K562 (cell line): ENCODE measurements around the gene SCFD2. TPM values are rescaled to one million over a fixed set of nuclear protein-coding genes. Genes with fewer than 3 reads are reported as not detected.

ENCODE experiments used
- ATAC-seq: fragments of 200-7000 bp; cut with Tn5 transposase; 3 replicates; pipeline ENCODE4 v1.9.1; 2020; ENCODE audit warnings: moderate library complexity
- BruUV-seq: library from RNA; stranded (reverse); fragments of 400-500 nt; replicated peaks from 2 replicates; lab custom pipeline; 2021; lab: Mats Ljungman, UMichigan
- CTCF ChIA-PET: fragments of 300-600 bp; formaldehyde crosslinking; extraction: SDS; loops from one replicate; lab custom pipeline; 2021; ENCODE audit warnings: low intra/inter-chr PET ratio; lab: Yijun Ruan, JAX
- POLR2A ChIA-PET: fragments of 300-600, 350-650 bp; sonication (Branson Sonifier 250); formaldehyde crosslinking; extraction: SDS; loops from one replicate; lab custom pipeline; 2021; ENCODE audit warnings: antibody characterized with exemption, inconsistent platforms; lab: Yijun Ruan, JAX
- DNase-seq, 4 experiments: peaks; one replicate each; pipeline versions ENCODE4 v3.0.0 to v3.0.0-alpha.2; 2011 to 2018; ENCODE audit warnings: low spot score in 3 of 4, mixed read lengths in 3 of 4; ENCODE audit errors: extremely low read depth in 1 of 4
- FAIRE-seq: peaks from 2 replicates; lab custom pipeline; 2011; peaks lifted over from hg19 to GRCh38; lab: Jason Lieb, UNC
- H2AFZ ChIP-seq: 2 replicates; pipeline ENCODE4 v1.6.0; 2011; ENCODE audit warnings: low read depth, low read length, control low read depth, inconsistent platforms
- H3K27ac ChIP-seq: fragments of 200-600 bp; 3 replicates; pipeline ENCODE4 v1.8.0; 2011; ENCODE audit warnings: low read depth, mild to moderate bottlenecking, control low read depth, inconsistent platforms, low read length, moderate library complexity, mixed read lengths; ENCODE audit errors: extremely low read depth
- H3K27me3 ChIP-seq, 2 experiments: fragments of 300-600 bp in 1 of 2; 2 replicates in 1 of 2; 3 replicates in 1 of 2; pipeline versions ENCODE4 v1.6.0 to v1.8.0; 2011; ENCODE audit warnings: inconsistent platforms in 2 of 2, low read length in 2 of 2, mild to moderate bottlenecking in 1 of 2, mixed read lengths in 1 of 2, moderate library complexity in 1 of 2; ENCODE audit not compliant: control insufficient read depth in 2 of 2, insufficient read depth in 2 of 2
- H3K36me3 ChIP-seq: fragments of 300-600 bp; 3 replicates; pipeline ENCODE4 v1.8.0; 2011; ENCODE audit warnings: mild to moderate bottlenecking, low read length, inconsistent platforms; ENCODE audit not compliant: control insufficient read depth, insufficient read depth
- H3K4me1 ChIP-seq, 2 experiments: fragments of 200-600 bp in 1 of 2; replicated peaks in 1 of 2; 2 replicates in 1 of 2; 3 replicates in 1 of 2; pipeline versions ENCODE4 v1.5.1 to v1.8.0; 2011; ENCODE audit warnings: inconsistent platforms in 2 of 2, low read length in 2 of 2, mild to moderate bottlenecking in 1 of 2, mixed read lengths in 1 of 2, moderate library complexity in 1 of 2; ENCODE audit not compliant: control insufficient read depth in 2 of 2, insufficient read depth in 2 of 2
- H3K4me2 ChIP-seq: 2 replicates; pipeline ENCODE4 v1.6.1; 2011; ENCODE audit warnings: low read length, control low read depth, inconsistent platforms, mixed read lengths; ENCODE audit not compliant: insufficient read depth
- H3K4me3 ChIP-seq: fragments of 200-600 bp; sonication (generic), shearing (Covaris generic); 2 replicates; pipeline ENCODE4 v1.5.1; 2016; ENCODE audit warnings: control low read depth, inconsistent platforms
- H3K79me2 ChIP-seq: fragments of 200-600 bp; 3 replicates; pipeline ENCODE4 v1.8.0; 2011; ENCODE audit warnings: low read length, inconsistent platforms; ENCODE audit not compliant: control insufficient read depth, insufficient read depth
- H3K9ac ChIP-seq, 2 experiments: 2 replicates each; pipeline versions ENCODE4 v1.6.0 to v1.6.1; 2011; ENCODE audit warnings: low read depth in 2 of 2, low read length in 2 of 2, control low read depth in 1 of 2, inconsistent platforms in 1 of 2, mild to moderate bottlenecking in 1 of 2, mixed read lengths in 1 of 2; ENCODE audit not compliant: insufficient read depth in 1 of 2
- H3K9me1 ChIP-seq: one replicate; pipeline ENCODE4 v1.6.0; 2011; ENCODE audit warnings: inconsistent platforms, mild to moderate bottlenecking, low read length, moderate library complexity; ENCODE audit not compliant: control insufficient read depth, insufficient read depth
- H3K9me3 ChIP-seq: replicated peaks from 2 replicates; pipeline ENCODE4 v1.5.1; 2011; ENCODE audit warnings: low read depth, low read length, inconsistent platforms; ENCODE audit not compliant: control insufficient read depth, insufficient read depth
- H4K20me1 ChIP-seq: replicated peaks from 2 replicates; pipeline ENCODE4 v1.6.1; 2011; ENCODE audit warnings: low read length, inconsistent platforms, mixed read lengths; ENCODE audit not compliant: control insufficient read depth, insufficient read depth
- GTF2A2 ChIP-seq: IDR thresholded peaks from 2 replicates; pipeline ENCODE4 v1.6.1; 2016; ENCODE audit warnings: mild to moderate bottlenecking, missing genetic modification characterization, missing compliant biosample characterization
- NRF1 ChIP-seq, 2 experiments: fragments of 450-650 bp; IDR thresholded peaks in 1 of 2; conservative IDR thresholded peaks in 1 of 2; 2 replicates each; pipeline ENCODE4 v1.6.1; 2014; ENCODE audit warnings: mild to moderate bottlenecking in 2 of 2
- STAT6 ChIP-seq: sonication (generic); formaldehyde crosslinking; IDR thresholded peaks from 2 replicates; pipeline ENCODE4 v1.8.1; 2023; ENCODE audit warnings: mild to moderate bottlenecking, missing genetic modification reagents
- TEAD2 ChIP-seq: fragments of 450-650 bp; IDR thresholded peaks from 2 replicates; pipeline ENCODE4 v1.6.1; 2016; ENCODE audit warnings: missing genetic modification characterization, control low read depth, missing compliant biosample characterization
- ZC3H4 ChIP-seq: sonication (generic); formaldehyde crosslinking; IDR thresholded peaks from 2 replicates; pipeline ENCODE4 v1.9.0; 2021; ENCODE audit warnings: missing genetic modification reagents, borderline replicate concordance
- ZNF511 ChIP-seq: sonication (generic); formaldehyde crosslinking; IDR thresholded peaks from 2 replicates; pipeline ENCODE4 v1.8.0; 2022; ENCODE audit warnings: mild to moderate bottlenecking, missing genetic modification reagents
- WGBS: fragments of 100-300 bp; shearing (Covaris generic); methylation state at CpG from one replicate; pipeline ENCODE4 v1.1.6; 2016; ENCODE audit warnings: low coverage, mixed read lengths; ENCODE audit not compliant: insufficient coverage; ENCODE audit errors: missing lambda C conversion rate; 5-methylcytosine and 5-hydroxymethylcytosine counted together
- in situ Hi-C: fragments of 300-500 bp; cut with MboI; formaldehyde crosslinking; loops from 4 replicates; pipeline ENCODE4 v1.15.0; 2018; ENCODE audit warnings: inconsistent platforms, mixed read lengths
- intact Hi-C: fragments of 100-400 bp; cut with micrococcal nuclease; formaldehyde crosslinking; loops from 2 replicates; pipeline ENCODE4 v1.14.2; 2022
- polyA plus RNA-seq, 8 experiments: library from polyadenylated mRNA; depleted of rRNA in 4 of 8; stranded (reverse) in 5 of 8; unstranded in 3 of 8; fragments of >200 nt; fragmentation: Nextera tagmentation in 2 of 8; fragmentation: Illumina TruSeq in 1 of 8; extraction: Ambion mirVana in 2 of 8; extraction: Trizol in 1 of 8; gene quantifications; 2 replicates each; pipeline versions ENCODE4 v1.2.1 to v1.2.3, GENCODE V29; 2011 to 2014; ENCODE audit warnings: inconsistent platforms in 1 of 8, missing spikeins in 1 of 8
- total RNA-seq, 7 experiments: library from RNA; depleted of rRNA in 6 of 7; stranded (reverse); fragments of >200 nt in 6 of 7; fragmentation: Illumina TruSeq in 2 of 7; extraction: Trizol in 2 of 7; gene quantifications; 2 replicates each; pipeline versions ENCODE4 v1.2.1 to v1.2.3, GENCODE V29; 2011 to 2021; ENCODE audit warnings: low replicate concordance in 1 of 7

Gene SCFD2
- total and polyA plus RNA-seq, 9 of the 15 experiments (the other 6 are each of a cell fraction or from before 2014, with no cell fraction given), result 5.7 to 30.3 (median 22.8) TPM

DNA sequence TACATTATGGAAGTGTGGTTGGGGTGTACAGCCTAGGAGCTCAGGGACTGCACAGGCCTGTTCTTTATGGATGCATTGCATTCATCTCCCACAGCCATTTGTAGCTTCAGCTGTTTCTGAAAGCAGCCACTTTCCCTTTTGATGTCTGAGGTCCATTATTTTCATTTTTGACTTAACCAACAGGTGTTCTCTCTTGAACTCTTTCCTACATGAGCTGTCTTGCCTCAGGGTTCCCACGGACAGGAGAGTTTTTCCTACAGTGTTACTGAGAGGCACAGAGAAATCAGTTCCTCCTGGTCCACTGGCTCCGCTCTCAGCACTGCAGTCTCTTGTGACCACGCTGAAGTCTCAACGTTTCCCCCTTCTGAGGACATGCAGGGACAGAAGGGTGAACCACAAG lies 416.5 kb downstream of the SCFD2 start (continued):
- TF ChIP-seq STAT6 (CRISPR knock-in tag), result no peak
- TF ChIP-seq ZNF511, result no peak
- TF ChIP-seq GTF2A2 (tag), result no peak
- TF ChIP-seq NRF1 (conservative IDR thresholded peaks at IDR 0.05 in 1 of 2, IDR thresholded peaks at IDR 0.05 in 1 of 2), result no peak
- TF ChIP-seq TEAD2 (tag), result no peak

- H3K79me2 ChIP-seq, result no peaks in the 10 kb centered on the region
- no peak overlapping the region for H3K9ac ChIP-seq
- no peak overlapping the region for H3K27ac ChIP-seq
- WGBS, result 50% methylated on average over 5 of the region's 5 CpGs
- in situ Hi-C loops (no loop called here), intact Hi-C loops (no loop called here)
- H3K36me3 ChIP-seq, result no peaks in the 10 kb centered on the region
- ChIA-PET POLR2A (no interaction called here), CTCF (no interaction called here)
- no peak overlapping the region for H2AFZ ChIP-seq
- H4K20me1 ChIP-seq, result no peaks in the 10 kb centered on the region
- H3K4me3 ChIP-seq, result no peak overlapping the region
- no peak overlapping the region for H3K4me2 ChIP-seq
- no TSS peak for BruUV-seq
- no peaks in the 10 kb centered on the region for H3K4me1 ChIP-seq
- ATAC-seq (no peak), DNase-seq (no peak), FAIRE-seq (no peak)
- H3K9me3 ChIP-seq, result no peaks in the 10 kb centered on the region
- no peaks in the 10 kb centered on the region for H3K9me1 ChIP-seq
- H3K27me3 ChIP-seq, result no peaks in the 10 kb centered on the region
- no peak for TF ChIP-seq ZC3H4 (CRISPR knock-in tag)
Observed at GRCh38 chr4:52948057-52948423, 417.8 kb downstream of the SCFD2 start.
